ENCODE measurements around the gene ULK4.

ULK4 gene

GRCh38 chr3:41598402-41599126, 363.3 kb downstream of the ULK4 start:
- no peak overlapping the region for H3K4me3 ChIP-seq (ENCODE audit: insufficient read depth, low read depth, low read length)
- 93 to 95% methylated on average over 7 of the region's 8 CpGs for WGBS, 2 experiments
- no peaks in the 10 kb centered on the region for H3K4me1 ChIP-seq (ENCODE audit: control insufficient read depth, insufficient read depth, low read length)
- H3K9me3 ChIP-seq (ENCODE audit: control insufficient read depth, low read length), result no peaks in the 10 kb centered on the region
- H3K36me3 ChIP-seq (ENCODE audit: control insufficient read depth, insufficient read depth, low read length), result no peaks in the 10 kb centered on the region
- no peak overlapping the region for H3K27ac ChIP-seq (ENCODE audit: insufficient read depth, low read depth, low read length, poor library complexity, severe bottlenecking)
- no peaks in the 10 kb centered on the region for H3K27me3 ChIP-seq (ENCODE audit: control insufficient read depth, insufficient read depth, low read length, poor library complexity, severe bottlenecking)

- Histone ChIP-seq H3K27ac (ENCODE audit: insufficient read depth, low read depth, low read length, poor library complexity, severe bottlenecking) (no peak overlapping the region), H3K4me1 (ENCODE audit: control insufficient read depth, insufficient read depth, low read length) (no peaks in the 10 kb centered on the region), H3K27me3 (ENCODE audit: control insufficient read depth, insufficient read depth, low read length, poor library complexity, severe bottlenecking) (no peaks in the 10 kb centered on the region), H3K9me3 (ENCODE audit: control insufficient read depth, low read length) (no peaks in the 10 kb centered on the region), H3K36me3 (ENCODE audit: control insufficient read depth, insufficient read depth, low read length) (no peaks in the 10 kb centered on the region), H3K4me3 (ENCODE audit: insufficient read depth, low read depth, low read length) (no peak overlapping the region)
- WGBS, 2 experiments, result 84 to 86% methylated on average over 5 of the region's 5 CpGs
Observed at GRCh38 chr3:41593774-41594173, 368.1 kb downstream of the ULK4 start.

DNA sequence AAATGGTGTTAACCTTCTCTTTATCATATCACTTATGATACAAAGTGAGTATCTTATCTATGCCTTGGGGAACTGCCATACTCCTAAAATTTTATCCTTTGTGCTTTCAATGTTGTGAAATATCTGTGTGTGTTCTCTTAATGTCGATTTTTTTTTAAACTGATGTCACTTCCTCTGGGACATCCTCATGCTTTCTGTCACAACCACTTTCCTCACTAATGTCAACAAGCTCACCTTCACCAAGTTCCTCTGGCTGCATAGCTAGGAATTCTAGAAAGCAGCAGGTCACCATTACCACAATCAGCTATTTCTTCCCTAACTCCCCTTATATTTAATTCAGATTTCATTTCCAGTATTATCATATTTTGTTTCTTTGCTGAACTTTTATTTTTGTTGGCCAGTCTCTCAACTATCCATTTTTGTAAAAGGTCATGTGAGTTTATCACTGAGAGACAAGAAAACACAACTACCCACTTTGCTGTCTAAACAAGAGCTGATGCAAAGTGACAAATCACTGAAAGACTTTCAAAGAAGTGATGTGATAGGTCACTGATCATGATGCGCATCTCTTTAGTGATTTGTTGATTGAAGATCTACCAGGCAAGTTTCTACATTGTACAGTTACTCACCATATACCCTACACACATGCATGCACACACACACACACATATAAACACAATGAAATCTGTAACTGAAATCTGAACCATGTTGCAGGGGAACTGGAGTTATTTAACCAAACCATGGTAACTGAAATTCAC, 369.0 kb downstream of the ULK4 start:
- Histone ChIP-seq H3K4me3 (ENCODE audit: insufficient read depth, low read depth, low read length) (no peak overlapping the region), H3K36me3 (ENCODE audit: control insufficient read depth, insufficient read depth, low read length) (no peaks in the 10 kb centered on the region)
- WGBS, 2 experiments, result 94 to 100% methylated on average over 2 of the region's 2 CpGs

GRCh38 chr3:41583014-41583413, 378.9 kb downstream of the ULK4 start:
- no peak overlapping the region for H3K27ac ChIP-seq (ENCODE audit: insufficient read depth, low read depth, low read length, poor library complexity, severe bottlenecking)
- H3K4me3 ChIP-seq (ENCODE audit: insufficient read depth, low read depth, low read length), result no peak overlapping the region
- no peaks in the 10 kb centered on the region for H3K27me3 ChIP-seq (ENCODE audit: control insufficient read depth, insufficient read depth, low read length, poor library complexity, severe bottlenecking)
- no peaks in the 10 kb centered on the region for H3K9me3 ChIP-seq (ENCODE audit: control insufficient read depth, low read length)
- H3K36me3 ChIP-seq (ENCODE audit: control insufficient read depth, insufficient read depth, low read length), result no peaks in the 10 kb centered on the region
- WGBS, 2 experiments, result 80% methylated on average over 1 of the region's 2 CpGs; no CpG with 5 or more reads in 1 of the 2 experiments
- no peaks in the 10 kb centered on the region for H3K4me1 ChIP-seq (ENCODE audit: control insufficient read depth, insufficient read depth, low read length)

More for the DNA sequence above, 369.0 kb downstream of the ULK4 start:
- Histone ChIP-seq H3K27ac (ENCODE audit: insufficient read depth, low read depth, low read length, poor library complexity, severe bottlenecking) (no peak overlapping the region), H3K27me3 (ENCODE audit: control insufficient read depth, insufficient read depth, low read length, poor library complexity, severe bottlenecking) (no peaks in the 10 kb centered on the region), H3K4me1 (ENCODE audit: control insufficient read depth, insufficient read depth, low read length) (no peaks in the 10 kb centered on the region), H3K9me3 (ENCODE audit: control insufficient read depth, low read length) (no peaks in the 10 kb centered on the region)

GRCh38 chr3:41581700-41582099, 380.2 kb downstream of the ULK4 start:
- WGBS, 2 experiments, result 93 to 96% methylated on average over 4 of the region's 4 CpGs
- no peaks in the 10 kb centered on the region for H3K36me3 ChIP-seq (ENCODE audit: control insufficient read depth, insufficient read depth, low read length)

GRCh38 chr3:41580274-41580959, 381.5 kb downstream of the ULK4 start:
- H3K36me3 ChIP-seq (ENCODE audit: control insufficient read depth, insufficient read depth, low read length), result no peaks in the 10 kb centered on the region
- no peaks in the 10 kb centered on the region for H3K4me1 ChIP-seq (ENCODE audit: control insufficient read depth, insufficient read depth, low read length)
- 78 to 79% methylated on average over 6 of the region's 6 CpGs for WGBS, 2 experiments
- no peak overlapping the region for H3K27ac ChIP-seq (ENCODE audit: insufficient read depth, low read depth, low read length, poor library complexity, severe bottlenecking)
- no peaks in the 10 kb centered on the region for H3K9me3 ChIP-seq (ENCODE audit: control insufficient read depth, low read length)
- no peak overlapping the region for H3K4me3 ChIP-seq (ENCODE audit: insufficient read depth, low read depth, low read length)
- H3K27me3 ChIP-seq (ENCODE audit: control insufficient read depth, insufficient read depth, low read length, poor library complexity, severe bottlenecking), result no peaks in the 10 kb centered on the region

More at GRCh38 chr3:41581700-41582099, 380.2 kb downstream of the ULK4 start:
- H3K4me1 ChIP-seq (ENCODE audit: control insufficient read depth, insufficient read depth, low read length), result no peaks in the 10 kb centered on the region
- H3K9me3 ChIP-seq (ENCODE audit: control insufficient read depth, low read length), result no peaks in the 10 kb centered on the region
- no peaks in the 10 kb centered on the region for H3K27me3 ChIP-seq (ENCODE audit: control insufficient read depth, insufficient read depth, low read length, poor library complexity, severe bottlenecking)
- no peak overlapping the region for H3K4me3 ChIP-seq (ENCODE audit: insufficient read depth, low read depth, low read length)
- H3K27ac ChIP-seq (ENCODE audit: insufficient read depth, low read depth, low read length, poor library complexity, severe bottlenecking), result no peak overlapping the region

DNA sequence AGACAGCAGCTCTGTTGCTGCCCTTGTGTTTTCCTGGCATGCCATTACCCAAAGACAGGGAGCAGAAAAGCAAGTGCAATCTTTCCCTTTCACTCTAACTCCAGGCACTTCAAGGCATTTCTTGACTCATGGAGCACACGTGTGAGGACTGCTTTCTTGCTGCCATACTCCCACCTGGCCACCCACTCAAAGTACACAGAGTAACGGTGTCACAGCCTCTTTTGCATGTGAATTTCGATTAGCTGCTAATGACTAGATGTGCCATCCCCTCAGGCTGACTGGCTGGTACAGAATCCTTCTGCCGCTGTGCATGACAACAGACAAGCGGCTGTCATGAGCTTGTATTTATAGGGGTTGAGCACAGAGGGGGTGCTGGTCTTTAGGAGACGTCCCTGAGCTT, 382.0 kb downstream of the ULK4 start:
- Histone ChIP-seq H3K27me3 (ENCODE audit: control insufficient read depth, insufficient read depth, low read length, poor library complexity, severe bottlenecking) (no peaks in the 10 kb centered on the region), H3K4me1 (ENCODE audit: control insufficient read depth, insufficient read depth, low read length) (no peaks in the 10 kb centered on the region), H3K27ac (ENCODE audit: insufficient read depth, low read depth, low read length, poor library complexity, severe bottlenecking) (no peak overlapping the region), H3K4me3 (ENCODE audit: insufficient read depth, low read depth, low read length) (no peak overlapping the region), H3K9me3 (ENCODE audit: control insufficient read depth, low read length) (no peaks in the 10 kb centered on the region), H3K36me3 (ENCODE audit: control insufficient read depth, insufficient read depth, low read length) (no peaks in the 10 kb centered on the region)
- 74 to 86% methylated on average over 6 of the region's 6 CpGs for WGBS, 2 experiments

DNA sequence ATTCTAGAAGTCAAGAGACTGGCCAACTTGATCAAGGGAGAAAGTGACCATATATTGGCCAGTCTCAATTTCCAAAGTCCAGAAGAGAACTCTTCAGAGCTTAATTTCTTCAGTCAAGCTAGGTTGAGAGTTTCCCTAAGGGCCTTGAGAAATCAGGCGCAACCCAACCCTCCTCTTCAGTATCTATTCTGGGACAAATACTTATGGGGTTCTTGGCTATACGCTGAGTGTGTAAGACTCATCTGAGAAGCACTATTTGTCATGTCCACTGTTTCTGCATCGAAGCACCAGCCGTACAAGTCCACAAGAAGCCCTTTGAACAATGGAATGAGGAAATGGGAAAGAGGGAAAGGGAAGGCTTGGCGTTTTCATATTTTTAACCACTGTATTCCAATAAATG, 383.1 kb downstream of the ULK4 start:
- WGBS, 2 experiments, result 94 to 100% methylated on average over 5 of the region's 5 CpGs
- no peaks in the 10 kb centered on the region for H3K9me3 ChIP-seq (ENCODE audit: control insufficient read depth, low read length)
- H3K4me1 ChIP-seq (ENCODE audit: control insufficient read depth, insufficient read depth, low read length), result no peaks in the 10 kb centered on the region

GRCh38 chr3:41575724-41576123, 386.2 kb downstream of the ULK4 start:
- Histone ChIP-seq H3K4me3 (ENCODE audit: insufficient read depth, low read depth, low read length) (no peak overlapping the region), H3K4me1 (ENCODE audit: control insufficient read depth, insufficient read depth, low read length) (peaks cover 3% of the 10 kb centered on the region), H3K27ac (ENCODE audit: insufficient read depth, low read depth, low read length, poor library complexity, severe bottlenecking) (no peak overlapping the region), H3K36me3 (ENCODE audit: control insufficient read depth, insufficient read depth, low read length) (no peaks in the 10 kb centered on the region), H3K27me3 (ENCODE audit: control insufficient read depth, insufficient read depth, low read length, poor library complexity, severe bottlenecking) (no peaks in the 10 kb centered on the region), H3K9me3 (ENCODE audit: control insufficient read depth, low read length) (no peaks in the 10 kb centered on the region)
- 87 to 95% methylated on average over 3 of the region's 3 CpGs for WGBS, 2 experiments

More for the DNA sequence above, 383.1 kb downstream of the ULK4 start:
- Histone ChIP-seq H3K4me3 (ENCODE audit: insufficient read depth, low read depth, low read length) (no peak overlapping the region), H3K27me3 (ENCODE audit: control insufficient read depth, insufficient read depth, low read length, poor library complexity, severe bottlenecking) (no peaks in the 10 kb centered on the region), H3K36me3 (ENCODE audit: control insufficient read depth, insufficient read depth, low read length) (no peaks in the 10 kb centered on the region), H3K27ac (ENCODE audit: insufficient read depth, low read depth, low read length, poor library complexity, severe bottlenecking) (no peak overlapping the region)

DNA sequence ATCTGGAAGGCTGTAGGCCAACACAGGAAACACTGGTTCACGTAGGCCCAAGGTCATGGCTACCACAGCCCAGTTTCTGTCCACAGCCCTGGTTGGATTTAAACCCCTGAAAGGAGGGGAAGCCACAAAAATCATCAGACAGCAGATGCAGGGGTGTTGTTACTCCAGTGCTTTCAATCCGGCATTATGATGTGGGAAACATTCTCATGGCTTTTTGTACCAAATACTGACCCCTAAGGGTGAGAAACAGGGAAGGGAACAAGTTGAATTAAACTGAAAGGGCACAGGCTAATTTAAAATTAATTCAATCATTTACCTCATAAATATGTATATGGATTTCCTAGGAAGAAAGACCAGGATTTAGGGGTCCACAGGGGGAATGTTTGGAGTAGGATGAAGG, 387.0 kb downstream of the ULK4 start:
- Histone ChIP-seq H3K4me3 (ENCODE audit: insufficient read depth, low read depth, low read length) (no peak overlapping the region), H3K36me3 (ENCODE audit: control insufficient read depth, insufficient read depth, low read length) (no peaks in the 10 kb centered on the region), H3K27me3 (ENCODE audit: control insufficient read depth, insufficient read depth, low read length, poor library complexity, severe bottlenecking) (no peaks in the 10 kb centered on the region), H3K9me3 (ENCODE audit: control insufficient read depth, low read length) (no peaks in the 10 kb centered on the region), H3K27ac (ENCODE audit: insufficient read depth, low read depth, low read length, poor library complexity, severe bottlenecking) (no peak overlapping the region), H3K4me1 (ENCODE audit: control insufficient read depth, insufficient read depth, low read length) (peaks cover 6% of the 10 kb centered on the region)
- 73 to 85% methylated on average over 2 of the region's 2 CpGs for WGBS, 2 experiments
